Adipocyte (in vitro differentiated cells): ENCODE results near the gene SLC35B2.

Experiments
- DNase-seq: peaks from one replicate; pipeline ENCODE4 v3.0.0-alpha.2; 2015; ENCODE audit warnings: low read depth
- H3K27me3 ChIP-seq: replicated peaks from 2 replicates; pipeline ENCODE4 v1.7.0; 2013; ENCODE audit warnings: mild to moderate bottlenecking, low read length, moderate library complexity; ENCODE audit not compliant: control insufficient read depth, insufficient read depth
- H3K36me3 ChIP-seq: 2 replicates; pipeline ENCODE4 v1.7.0; 2013; ENCODE audit warnings: low read length, mild to moderate bottlenecking, moderate library complexity; ENCODE audit not compliant: control insufficient read depth, insufficient read depth, severe bottlenecking
- H3K4me1 ChIP-seq: 2 replicates; pipeline ENCODE4 v1.7.0; 2013; ENCODE audit warnings: mild to moderate bottlenecking, low read length, moderate library complexity; ENCODE audit not compliant: control insufficient read depth, insufficient read depth
- H3K4me3 ChIP-seq: 2 replicates; pipeline ENCODE4 v1.7.0; 2013; ENCODE audit warnings: mild to moderate bottlenecking, low read length, moderate library complexity
- H3K9ac ChIP-seq: 2 replicates; pipeline ENCODE4 v1.7.0; 2013; ENCODE audit warnings: mild to moderate bottlenecking, low read length, moderate library complexity
- H3K9me3 ChIP-seq: 2 replicates; pipeline ENCODE4 v1.7.0; 2013; ENCODE audit warnings: mild to moderate bottlenecking, low read length, moderate library complexity; ENCODE audit not compliant: control insufficient read depth

Gene SLC35B2

GRCh38 chr6:44264154-44265006 lies 7.1 kb upstream of the SLC35B2 start:
- H3K9me3 ChIP-seq, result no peaks in the 10 kb centered on the region
- H3K27me3 ChIP-seq, result peaks cover 14% of the 10 kb centered on the region
- peak overlapping the region; percentile 84 for H3K4me3 ChIP-seq
- H3K9ac ChIP-seq, result peak overlapping the region; percentile 87
- no peak for DNase-seq
- H3K36me3 ChIP-seq, result no peaks in the 10 kb centered on the region
- peaks cover 22% of the 10 kb centered on the region for H3K4me1 ChIP-seq

GRCh38 chr6:44263354-44264100 lies 6.2 kb upstream of the SLC35B2 start:
- Histone ChIP-seq H3K9me3 (no peaks in the 10 kb centered on the region), H3K9ac (peak overlapping the region; percentile 87), H3K27me3 (peaks cover 5% of the 10 kb centered on the region), H3K4me3 (peak overlapping the region; percentile 84), H3K4me1 (peaks cover 22% of the 10 kb centered on the region), H3K36me3 (no peaks in the 10 kb centered on the region)
- peak; percentile 49 for DNase-seq

GRCh38 chr6:44262467-44263353 lies 5.4 kb upstream of the SLC35B2 start:
- no peaks in the 10 kb centered on the region for H3K36me3 ChIP-seq
- no peak for DNase-seq
- H3K27me3 ChIP-seq, result no peaks in the 10 kb centered on the region
- H3K4me1 ChIP-seq, result peaks cover 24% of the 10 kb centered on the region
- H3K4me3 ChIP-seq, result peak overlapping the region; percentile 84
- H3K9me3 ChIP-seq, result no peaks in the 10 kb centered on the region
- peak overlapping the region; percentile 87 for H3K9ac ChIP-seq

GRCh38 chr6:44261581-44261980 lies 4.3 kb upstream of the SLC35B2 start:
- no peaks in the 10 kb centered on the region for H3K9me3 ChIP-seq
- no peaks in the 10 kb centered on the region for H3K36me3 ChIP-seq
- DNase-seq, result no peak
- no peak overlapping the region for H3K4me3 ChIP-seq
- no peak overlapping the region for H3K9ac ChIP-seq
- peaks cover 28% of the 10 kb centered on the region for H3K4me1 ChIP-seq
- H3K27me3 ChIP-seq, result no peaks in the 10 kb centered on the region

GRCh38 chr6:44260451-44261297 lies 3.3 kb upstream of the SLC35B2 start:
- no peak for DNase-seq
- Histone ChIP-seq H3K9me3 (no peaks in the 10 kb centered on the region), H3K4me3 (no peak overlapping the region), H3K36me3 (peaks cover 3% of the 10 kb centered on the region), H3K27me3 (no peaks in the 10 kb centered on the region), H3K4me1 (peaks cover 37% of the 10 kb centered on the region), H3K9ac (no peak overlapping the region)

- Histone ChIP-seq H3K9me3 (no peaks in the 10 kb centered on the region), H3K9ac (no peak overlapping the region), H3K27me3 (no peaks in the 10 kb centered on the region), H3K36me3 (peaks cover 9% of the 10 kb centered on the region), H3K4me3 (no peak overlapping the region), H3K4me1 (peaks cover 37% of the 10 kb centered on the region)
- no peak for DNase-seq
Observed at GRCh38 chr6:44260011-44260410, 2.7 kb upstream of the SLC35B2 start.

- Histone ChIP-seq H3K4me1 (peaks cover 27% of the 10 kb centered on the region), H3K27me3 (no peaks in the 10 kb centered on the region), H3K9ac (no peak overlapping the region), H3K9me3 (no peaks in the 10 kb centered on the region), H3K4me3 (no peak overlapping the region), H3K36me3 (peaks cover 20% of the 10 kb centered on the region)
- DNase-seq, result no peak
Observed at GRCh38 chr6:44258921-44259320, 1.6 kb upstream of the SLC35B2 start.

- Histone ChIP-seq H3K4me3 (no peak overlapping the region), H3K4me1 (peaks cover 21% of the 10 kb centered on the region), H3K9me3 (no peaks in the 10 kb centered on the region), H3K27me3 (no peaks in the 10 kb centered on the region), H3K9ac (peak overlapping the region; percentile 94), H3K36me3 (peaks cover 26% of the 10 kb centered on the region)
- no peak for DNase-seq
Observed at GRCh38 chr6:44258325-44258863, 1.1 kb upstream of the SLC35B2 start.

- Histone ChIP-seq H3K9me3 (no peaks in the 10 kb centered on the region), H3K9ac (peak overlapping the region; percentile 94), H3K4me3 (peak overlapping the region; percentile 92), H3K36me3 (peaks cover 31% of the 10 kb centered on the region), H3K27me3 (no peaks in the 10 kb centered on the region), H3K4me1 (peaks cover 16% of the 10 kb centered on the region)
- no peak for DNase-seq
Observed at GRCh38 chr6:44257753-44258324, 511 bp upstream of the SLC35B2 start.

- no peaks in the 10 kb centered on the region for H3K9me3 ChIP-seq
- peaks cover 15% of the 10 kb centered on the region for H3K4me1 ChIP-seq
- peaks cover 42% of the 10 kb centered on the region for H3K36me3 ChIP-seq
- H3K27me3 ChIP-seq, result no peaks in the 10 kb centered on the region
- peak overlapping the region; percentile 94 for H3K9ac ChIP-seq
- no peak for DNase-seq
- peak overlapping the region; percentile 92 for H3K4me3 ChIP-seq
Observed at GRCh38 chr6:44256775-44257024, 628 bp downstream of the SLC35B2 start.
